Esophagus muscularis mucosa (tissue), 3 donors: Measurements from ENCODE around the gene APLNR.

Experiments
- EP300 ChIP-seq: sonication (generic); formaldehyde crosslinking; IDR thresholded peaks from one replicate; pipeline ENCODE4 v1.6.1; 2017; ENCODE audit warnings: antibody characterized with exemption
- TF ChIP-seq, protein P1 (sequence below), 3 experiments: fragments of 200-600 bp in 2 of 3; fragments of 450-650 bp in 1 of 3; sonication (generic) in 2 of 3; IDR thresholded peaks; one replicate each; pipeline ENCODE4 v1.5.1; 2017 to 2019; ENCODE audit warnings: antibody characterized with exemption in 3 of 3, mild to moderate bottlenecking in 2 of 3, moderate library complexity in 1 of 3

- no peak for TF ChIP-seq EP300
- TF ChIP-seq, protein P1, sequence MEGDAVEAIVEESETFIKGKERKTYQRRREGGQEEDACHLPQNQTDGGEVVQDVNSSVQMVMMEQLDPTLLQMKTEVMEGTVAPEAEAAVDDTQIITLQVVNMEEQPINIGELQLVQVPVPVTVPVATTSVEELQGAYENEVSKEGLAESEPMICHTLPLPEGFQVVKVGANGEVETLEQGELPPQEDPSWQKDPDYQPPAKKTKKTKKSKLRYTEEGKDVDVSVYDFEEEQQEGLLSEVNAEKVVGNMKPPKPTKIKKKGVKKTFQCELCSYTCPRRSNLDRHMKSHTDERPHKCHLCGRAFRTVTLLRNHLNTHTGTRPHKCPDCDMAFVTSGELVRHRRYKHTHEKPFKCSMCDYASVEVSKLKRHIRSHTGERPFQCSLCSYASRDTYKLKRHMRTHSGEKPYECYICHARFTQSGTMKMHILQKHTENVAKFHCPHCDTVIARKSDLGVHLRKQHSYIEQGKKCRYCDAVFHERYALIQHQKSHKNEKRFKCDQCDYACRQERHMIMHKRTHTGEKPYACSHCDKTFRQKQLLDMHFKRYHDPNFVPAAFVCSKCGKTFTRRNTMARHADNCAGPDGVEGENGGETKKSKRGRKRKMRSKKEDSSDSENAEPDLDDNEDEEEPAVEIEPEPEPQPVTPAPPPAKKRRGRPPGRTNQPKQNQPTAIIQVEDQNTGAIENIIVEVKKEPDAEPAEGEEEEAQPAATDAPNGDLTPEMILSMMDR (IDR thresholded peaks at IDR 0.05), result no peak
Measured at GRCh38 chr11:57240757-57241156, 3.7 kb upstream of the APLNR start.
